GM19372 (cell line): ENCODE measurements around the gene DTNBP1.

ENCODE experiments used
- ATAC-seq: cut with Tn5 transposase; IDR thresholded peaks from one replicate; pipeline ENCODE4 v1.9.1; 2021; ENCODE audit warnings: mild to moderate bottlenecking, low read depth, moderate library complexity; ENCODE audit not compliant: unreplicated experiment

DTNBP1 gene

DNA sequence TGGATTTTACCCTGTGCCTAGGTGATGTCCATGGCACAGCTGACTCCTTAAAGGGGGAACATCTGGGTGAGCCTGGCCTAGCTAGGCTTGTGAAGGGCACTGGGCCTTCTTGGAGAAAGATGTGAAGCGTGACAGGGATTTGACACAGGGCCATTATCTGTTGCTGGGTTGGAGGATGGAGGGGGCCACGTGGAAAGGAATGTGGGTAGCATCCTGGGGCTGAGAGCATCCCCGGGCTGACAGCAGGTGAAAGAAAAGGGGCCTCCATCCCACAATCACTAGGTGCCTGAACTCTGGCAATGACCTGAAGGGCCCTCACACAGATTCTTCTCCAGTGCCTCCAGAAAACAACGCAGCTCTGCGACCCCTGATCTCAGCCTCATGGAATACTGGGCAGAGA lies 124.7 kb downstream of the DTNBP1 start:
- ATAC-seq: no peak

DNA sequence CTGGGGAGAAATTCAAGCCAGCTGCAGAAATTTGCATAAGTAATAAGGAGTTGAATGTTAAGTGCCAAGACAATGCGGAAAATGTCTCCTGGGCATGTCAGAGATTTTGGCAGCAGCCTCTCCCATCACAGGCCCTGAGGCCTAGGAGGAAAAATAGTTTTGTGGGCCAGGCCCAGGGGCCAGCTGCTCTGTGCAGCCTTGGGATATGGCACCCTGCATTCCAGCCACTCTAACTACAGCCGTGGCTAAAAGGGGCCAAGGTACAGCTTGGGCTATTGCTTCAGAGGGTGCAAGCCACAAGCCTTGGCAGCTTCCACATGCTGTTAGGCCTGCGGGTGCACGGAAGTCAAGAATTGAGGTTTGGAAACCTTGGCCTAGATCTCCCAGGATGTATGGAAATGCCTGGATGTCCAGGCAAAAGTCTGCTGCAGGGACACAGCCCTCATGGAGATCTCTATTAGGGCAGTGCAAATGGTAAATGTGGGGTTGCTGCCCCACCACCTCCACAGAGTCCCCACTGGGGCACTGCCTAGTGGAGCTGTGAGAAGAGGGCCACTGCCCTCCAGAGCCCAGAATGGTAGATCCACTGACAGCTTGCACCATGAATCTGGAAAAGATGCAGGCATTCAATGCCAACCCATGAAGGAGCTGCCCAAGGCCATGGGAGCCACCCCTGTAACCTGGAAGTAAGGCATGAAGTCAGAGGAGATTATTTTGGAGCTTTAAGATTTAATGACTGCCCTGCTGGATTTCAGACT lies 126.5 kb downstream of the DTNBP1 start:
- ATAC-seq: no peak

DNA sequence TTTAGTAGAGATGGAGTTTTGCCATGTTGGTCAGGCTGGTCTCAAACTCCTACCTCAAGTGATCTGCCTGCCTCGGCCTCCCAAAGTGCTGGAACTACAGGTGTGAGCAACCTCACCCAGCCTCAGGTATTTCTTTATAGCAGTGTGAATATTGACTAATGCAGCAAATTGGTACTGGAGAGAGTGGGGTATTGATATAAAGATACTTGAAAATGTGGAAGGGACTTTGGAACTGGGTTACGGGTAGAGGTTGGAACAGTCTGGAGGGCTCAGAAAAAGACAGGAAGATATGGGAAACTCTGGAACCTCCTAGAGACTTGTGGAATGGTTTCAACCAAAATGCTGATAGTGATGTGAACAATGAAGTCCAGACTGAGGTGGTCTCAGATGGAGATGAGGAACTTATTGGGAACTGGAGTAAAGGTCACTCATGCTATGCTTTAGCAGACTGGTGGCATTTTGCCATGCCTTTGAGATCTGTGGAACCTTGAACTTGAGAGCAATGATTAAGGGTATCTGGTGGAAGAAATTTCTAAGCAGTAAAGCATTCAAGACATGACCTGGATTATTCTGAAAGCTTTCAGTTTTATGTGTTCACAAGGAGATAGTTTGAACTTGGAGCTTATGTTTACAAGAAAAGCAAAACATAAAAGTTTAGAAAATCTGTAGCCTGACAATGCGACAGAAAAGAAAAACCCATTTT lies 127.2 kb downstream of the DTNBP1 start:
- ATAC-seq: no peak

- no peak for ATAC-seq
Measured at GRCh38 chr6:15534974-15535373, 127.9 kb downstream of the DTNBP1 start.

GRCh38 chr6:15533379-15534026 lies 129.3 kb downstream of the DTNBP1 start:
- no peak for ATAC-seq

GRCh38 chr6:15531973-15532372 lies 130.9 kb downstream of the DTNBP1 start:
- no peak for ATAC-seq

DNA sequence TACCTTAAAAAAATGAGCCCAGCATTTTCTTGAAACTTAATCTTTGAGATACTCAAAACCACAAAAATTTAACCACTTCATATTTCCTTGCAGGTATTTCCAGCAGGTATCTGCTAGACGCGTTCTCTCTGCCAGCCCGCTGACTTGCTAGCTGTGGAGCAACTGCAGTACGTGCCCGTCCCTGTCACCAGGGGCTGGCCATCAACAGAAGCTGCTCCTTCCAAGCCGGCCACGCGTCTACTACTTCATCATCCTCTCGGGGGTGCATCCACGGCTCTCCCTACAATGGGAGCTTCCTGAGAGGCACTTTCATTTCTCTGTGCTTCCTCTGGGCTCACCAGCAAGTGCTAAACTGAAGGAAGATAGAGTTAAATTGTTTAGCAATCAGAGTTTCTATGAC lies 132.4 kb downstream of the DTNBP1 start:
- no peak for ATAC-seq

DNA sequence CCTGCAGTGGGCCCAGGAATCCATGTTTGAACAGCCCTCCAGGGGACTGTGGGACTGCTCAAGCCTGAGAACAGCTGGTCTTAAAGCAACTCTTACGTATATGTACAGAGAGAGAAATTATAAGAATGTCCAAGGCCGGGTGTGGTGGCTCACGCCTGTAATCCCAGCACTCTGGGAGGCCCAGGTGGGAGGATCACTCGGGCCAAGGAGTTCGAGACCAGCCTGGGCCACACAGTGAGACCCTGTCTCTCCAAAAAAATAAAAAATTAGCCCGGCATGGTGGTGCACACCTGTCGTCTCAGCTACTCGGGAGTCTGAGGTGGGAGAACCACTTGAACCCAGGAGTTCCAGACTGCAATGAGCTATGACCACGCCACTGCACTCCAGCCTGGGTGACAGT lies 134.0 kb downstream of the DTNBP1 start:
- ATAC-seq: no peak

GRCh38 chr6:15527838-15528617 lies 134.8 kb downstream of the DTNBP1 start:
- no peak for ATAC-seq

DNA sequence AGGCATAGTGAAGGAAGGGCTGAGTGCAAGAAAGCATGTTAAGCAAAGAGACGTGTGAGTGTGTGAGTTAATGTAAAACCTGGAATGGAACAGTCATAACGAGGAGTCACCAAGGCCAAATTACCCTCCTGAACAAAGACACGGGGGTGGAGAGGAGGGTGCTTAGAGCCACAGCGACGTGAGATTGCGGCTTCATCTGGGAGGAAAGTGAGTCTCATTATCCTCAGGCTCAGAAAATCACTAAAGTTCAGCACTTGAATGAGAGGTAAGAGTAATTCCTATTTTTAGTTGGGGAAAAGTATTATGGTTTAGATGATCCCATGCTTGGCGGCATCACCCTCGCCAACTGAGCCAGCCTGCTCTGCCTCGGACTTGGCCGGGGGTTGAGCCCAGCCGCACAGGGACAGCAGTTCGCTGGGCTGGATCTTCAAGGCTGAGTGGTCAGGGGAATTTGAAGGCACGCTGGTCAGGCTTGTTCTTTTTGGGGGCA lies 136.6 kb downstream of the DTNBP1 start:
- no peak for ATAC-seq

- no peak for ATAC-seq
Measured at GRCh38 chr6:15524861-15525401, 137.9 kb downstream of the DTNBP1 start.

DNA sequence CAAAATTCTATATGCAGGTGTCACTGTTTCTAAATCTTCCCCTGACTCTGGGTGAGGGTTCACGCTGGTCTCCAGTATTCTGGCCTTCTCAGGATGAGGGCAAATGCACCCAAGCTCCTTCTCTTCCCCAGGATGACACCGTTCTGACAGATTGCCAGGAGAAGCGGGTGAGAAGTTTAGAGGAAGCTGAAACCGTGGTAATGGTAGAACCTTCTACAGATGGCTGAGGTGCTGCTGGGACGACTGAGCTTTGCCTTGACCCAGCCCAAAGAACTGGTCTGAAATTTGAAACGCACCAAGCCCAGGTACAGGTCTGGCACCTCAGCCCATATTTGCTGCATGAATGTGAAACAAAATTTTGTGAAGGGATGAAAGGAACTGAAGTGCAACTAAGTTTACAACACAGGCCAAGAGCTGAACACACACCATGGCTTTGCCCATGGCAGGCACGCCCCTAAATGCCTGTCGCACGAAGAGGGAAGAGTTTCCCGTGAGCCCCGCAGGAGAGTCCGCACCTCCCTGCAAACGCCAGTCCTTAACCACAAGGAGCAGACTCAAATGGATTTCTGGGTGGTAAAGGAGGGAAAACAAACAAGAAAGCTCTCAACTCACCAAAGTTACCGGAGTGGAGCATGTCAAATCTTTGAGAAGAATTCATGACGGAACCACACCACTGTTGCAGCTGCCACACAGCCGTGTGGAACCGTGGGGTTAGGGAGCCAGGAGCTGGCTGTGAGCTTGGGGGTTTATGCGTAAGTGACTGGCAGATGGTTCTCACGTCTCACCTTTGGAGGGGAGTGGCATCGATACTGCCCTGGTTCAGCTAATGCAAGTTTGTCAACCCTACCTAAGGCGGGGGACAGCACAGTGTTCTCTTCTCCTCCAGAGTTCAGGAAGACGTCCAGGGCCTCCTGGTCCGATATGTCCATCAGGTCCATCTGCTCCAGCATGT lies 138.9 kb downstream of the DTNBP1 start:
- ATAC-seq: no peak

DNA sequence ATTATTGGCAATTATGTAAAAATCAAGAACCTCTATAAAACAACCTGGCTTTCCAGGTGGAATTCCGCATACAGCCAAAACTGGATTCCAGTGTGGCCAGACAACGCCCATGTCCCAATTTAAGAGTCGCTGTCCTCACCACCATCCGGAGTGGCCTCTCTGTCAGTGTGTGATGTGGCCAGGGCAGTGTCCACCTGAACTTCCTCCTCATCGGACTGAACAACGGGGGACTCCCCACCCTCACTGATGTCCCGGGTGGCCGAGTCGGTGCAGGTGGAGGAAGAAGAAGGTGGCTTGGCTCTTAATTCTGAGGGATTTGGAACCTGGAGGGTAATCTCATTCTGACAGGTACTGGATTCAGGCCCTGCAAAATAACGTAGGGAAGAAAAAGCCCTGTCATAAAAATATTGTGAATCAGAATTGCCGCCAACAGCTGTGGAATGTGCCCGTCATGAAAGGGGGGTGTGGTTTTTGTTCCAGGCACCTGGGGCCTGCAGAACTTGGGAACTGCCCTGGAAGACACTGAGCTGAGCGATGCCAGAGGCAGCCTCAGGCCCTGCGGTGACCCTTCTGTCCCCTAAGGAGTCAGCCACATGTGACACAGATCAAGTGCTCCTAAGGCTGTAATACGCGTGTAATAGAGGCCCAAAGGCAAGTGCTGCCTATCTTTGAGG lies 139.8 kb downstream of the DTNBP1 start:
- no peak for ATAC-seq

- no peak for ATAC-seq
Measured at GRCh38 chr6:15522427-15522826, 140.4 kb downstream of the DTNBP1 start.

- ATAC-seq: no peak
Measured at GRCh38 chr6:15522026-15522425, 140.8 kb downstream of the DTNBP1 start.

GRCh38 chr6:15521582-15521981 lies 141.2 kb downstream of the DTNBP1 start:
- ATAC-seq: no peak

DNA sequence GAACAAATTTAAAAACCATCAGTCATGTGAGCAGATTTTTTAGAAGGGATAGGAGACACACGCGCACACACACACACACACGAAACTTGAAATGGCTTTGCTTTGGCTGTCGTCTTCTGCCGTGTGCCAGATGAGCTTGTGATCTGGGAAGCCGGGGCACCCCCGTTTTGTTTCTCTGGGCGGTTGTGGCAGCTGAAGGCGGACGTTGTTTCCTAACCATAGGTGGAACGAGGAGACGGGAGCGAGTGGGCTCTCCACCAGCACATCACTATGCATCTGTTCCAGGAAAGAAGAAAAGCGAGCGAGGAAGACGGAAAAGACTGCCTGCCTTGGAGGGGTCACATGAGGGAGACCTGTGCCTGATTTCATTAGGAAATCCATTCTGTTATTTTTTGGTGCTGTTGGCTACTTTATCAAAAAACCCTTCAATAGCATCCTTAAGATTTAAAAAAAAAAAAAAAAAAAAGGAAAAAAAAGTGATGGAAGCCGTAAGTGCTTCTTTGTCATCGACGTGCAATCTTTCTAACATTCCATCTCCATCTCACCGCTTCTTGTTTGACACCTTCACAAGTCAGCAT lies 142.1 kb downstream of the DTNBP1 start:
- no peak for ATAC-seq

- no peak for ATAC-seq
Measured at GRCh38 chr6:15519681-15520080, 143.1 kb downstream of the DTNBP1 start.
